Measurements from ENCODE around the gene MOB3C. TPM values are rescaled to one million over a fixed set of nuclear protein-coding genes. Genes with fewer than 3 reads are reported as not detected.

The MOB3C gene
- total RNA-seq, 4 donors from 2014 or later = 22.4 to 30.8 (median 26.6) TPM

GRCh38 chr1:46645815-46646214 is 29.2 kb upstream of the MOB3C start:
- Histone ChIP-seq H3K27ac (no peak overlapping the region), H3K27me3 (no peaks in the 10 kb centered on the region), H3K4me1 (peaks cover 8 to 18% of the 10 kb centered on the region in 2 donors), H3K4me3 (replicated peaks in 1 of 3) (no peak overlapping the region), H3K36me3 (peaks cover 2 to 7% of the 10 kb centered on the region in 2 donors), H3K9me3 (no peaks in the 10 kb centered on the region)
- DNase-seq = no peak
- TF ChIP-seq POLR2A (IDR thresholded peaks at IDR 0.05) (no peak), CTCF (IDR thresholded peaks at IDR 0.05) (no peak)
- 89 to 95% methylated on average over 4 of the region's 4 CpGs for WGBS, 2 donors
- intact Hi-C loops (cut with DNase I) = no loop called here

GRCh38 chr1:46643368-46643775 is 26.8 kb upstream of the MOB3C start:
- Histone ChIP-seq H3K4me3 (replicated peaks in 1 of 3) (no peak overlapping the region), H3K27me3 (no peaks in the 10 kb centered on the region), H3K27ac (no peak overlapping the region), H3K9me3 (no peaks in the 10 kb centered on the region), H3K4me1 (peaks cover 8 to 18% of the 10 kb centered on the region in 2 donors), H3K36me3 (no peaks in the 10 kb centered on the region)
- DNase-seq = peak; percentile 7 to 49
- no peak for TF ChIP-seq POLR2A (IDR thresholded peaks at IDR 0.05)
- TF ChIP-seq CTCF (IDR thresholded peaks at IDR 0.05) = no peak
- intact Hi-C loops (cut with DNase I) = no loop called here

DNA sequence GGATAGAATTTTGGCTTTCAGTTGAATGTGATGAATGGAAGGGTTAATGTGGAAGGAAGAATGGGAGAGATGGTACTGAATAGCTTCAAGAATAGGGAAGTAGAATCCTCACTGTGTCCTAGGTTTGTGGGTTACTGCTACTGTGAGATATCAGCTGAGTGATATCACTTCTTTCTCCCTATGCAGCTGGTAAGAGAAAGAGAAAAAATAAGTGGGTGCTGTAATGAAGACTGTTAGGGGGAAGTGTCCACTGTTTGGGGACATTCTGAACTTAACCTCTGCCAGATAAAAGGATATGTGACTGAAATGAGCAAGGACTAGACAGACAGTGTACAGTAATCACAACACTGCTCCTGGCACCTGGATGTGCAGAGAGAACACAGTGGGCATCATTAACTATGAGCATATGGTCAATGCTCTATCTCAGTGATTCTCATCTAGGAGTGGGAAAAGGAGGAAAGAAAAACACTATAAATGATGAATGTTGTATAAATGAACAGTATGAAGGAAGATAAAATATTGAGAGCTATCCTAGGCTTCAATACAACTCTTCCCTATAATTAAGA is 25.6 kb upstream of the MOB3C start:
- DNase-seq = no peak
- H3K27ac ChIP-seq = no peak overlapping the region
- no peaks in the 10 kb centered on the region for H3K27me3 ChIP-seq
- peaks cover 8 to 18% of the 10 kb centered on the region in 2 donors for H3K4me1 ChIP-seq
- no peak overlapping the region for H3K4me3 ChIP-seq (replicated peaks in 1 of 3)
- H3K9me3 ChIP-seq = no peaks in the 10 kb centered on the region
- TF ChIP-seq CTCF (IDR thresholded peaks at IDR 0.05) (no peak), POLR2A (IDR thresholded peaks at IDR 0.05) (no peak)
- H3K36me3 ChIP-seq = no peaks in the 10 kb centered on the region
- intact Hi-C loops (cut with DNase I) = no loop called here

GRCh38 chr1:46639547-46639946 is 22.9 kb upstream of the MOB3C start:
- no peak overlapping the region for H3K4me3 ChIP-seq (replicated peaks in 1 of 3)
- DNase-seq = no peak
- TF ChIP-seq CTCF (IDR thresholded peaks at IDR 0.05) (no peak), POLR2A (IDR thresholded peaks at IDR 0.05) (no peak)
- H3K27me3 ChIP-seq = no peaks in the 10 kb centered on the region
- 95 to 100% methylated on average over 1 of the region's 1 CpG for WGBS, 2 donors
- H3K36me3 ChIP-seq = peaks cover 0 to 17% of the 10 kb centered on the region in 2 donors
- H3K27ac ChIP-seq = no peak overlapping the region
- peaks cover 8 to 18% of the 10 kb centered on the region in 2 donors for H3K4me1 ChIP-seq
- intact Hi-C loops (cut with DNase I) = no loop called here
- H3K9me3 ChIP-seq = no peaks in the 10 kb centered on the region

GRCh38 chr1:46638921-46639320 is 22.3 kb upstream of the MOB3C start:
- DNase-seq = no peak
- H3K27me3 ChIP-seq = no peaks in the 10 kb centered on the region
- intact Hi-C loops (cut with DNase I) = no loop called here
- no peaks in the 10 kb centered on the region for H3K9me3 ChIP-seq
- H3K27ac ChIP-seq = no peak overlapping the region
- no peak overlapping the region for H3K4me3 ChIP-seq (replicated peaks in 1 of 3)
- peaks cover 0 to 23% of the 10 kb centered on the region in 2 donors for H3K36me3 ChIP-seq
- TF ChIP-seq CTCF (IDR thresholded peaks at IDR 0.05) (no peak), POLR2A (IDR thresholded peaks at IDR 0.05) (no peak)
- H3K4me1 ChIP-seq = peaks cover 8 to 17% of the 10 kb centered on the region in 2 donors
